ENCODE measurements around the gene RAB7B. TPM values are rescaled to one million over a fixed set of nuclear protein-coding genes. Genes with fewer than 3 reads are reported as not detected.
A peak's percentile ranks its signal among the peaks of the same experiment; 100 is the strongest.

Gene RAB7B
- total and polyA plus RNA-seq, 2 experiments from 2014 or later, result 7.1 to 7.6 TPM

DNA sequence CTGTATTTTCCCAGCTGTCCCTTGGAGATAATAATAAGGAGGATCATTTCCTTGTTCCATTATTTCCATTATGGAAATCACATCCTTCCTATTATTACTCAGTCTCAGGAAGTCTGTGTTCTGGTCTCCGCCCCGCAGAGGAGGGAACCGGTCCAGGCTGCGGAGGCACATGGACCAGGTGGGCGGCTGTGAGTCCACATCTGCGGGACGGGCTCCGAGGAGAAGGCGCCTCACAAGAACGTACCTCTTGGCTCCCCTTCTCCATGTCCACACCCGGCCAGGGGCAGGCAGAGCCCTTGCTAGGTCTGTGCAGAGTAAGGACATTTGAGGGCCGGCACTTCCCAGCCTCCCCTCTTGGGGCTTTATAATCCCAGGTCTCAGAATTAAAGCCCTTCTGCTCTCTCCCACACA, 14.6 kb downstream of the RAB7B start:
- no peaks in the 10 kb centered on the region for H4K20me1 ChIP-seq (ENCODE audit: insufficient read depth)
- TF ChIP-seq EZH2 (IDR thresholded peaks at IDR 0.05; ENCODE audit: insufficient read depth, poor library complexity, severe bottlenecking), result no peak
- TF ChIP-seq EZH2phosphoT487 (IDR thresholded peaks at IDR 0.05; ENCODE audit: insufficient read depth, low read depth), result no peak
- no peaks in the 10 kb centered on the region for H3K79me2 ChIP-seq (ENCODE audit: insufficient read depth)
- 0 out of 2 replicates have a peak, but pooled peaks cover 7% of the 10 kb centered on the region for H3K4me1 ChIP-seq (ENCODE audit: insufficient read depth)
- no peak overlapping the region for H2AFZ ChIP-seq
- H3K4me2 ChIP-seq (ENCODE audit: unreplicated experiment), result no peak overlapping the region
- no peaks in the 10 kb centered on the region for H3K36me3 ChIP-seq (ENCODE audit: low read depth)
- H3K9me3 ChIP-seq (ENCODE audit: low read depth), result no peaks in the 10 kb centered on the region
- 76 to 80% methylated on average over 12 of the region's 12 CpGs for WGBS, 2 experiments (ENCODE audit: low coverage in 1 of 2, low lambda C conversion rate in 2 of 2, missing lambda C conversion rate in 2 of 2)
- no peak overlapping the region for H3K4me3 ChIP-seq
- H3K9ac ChIP-seq, result no peak overlapping the region
- H3F3A ChIP-seq (ENCODE audit: insufficient read depth), result peaks cover 14% of the 10 kb centered on the region
- H3K9me2 ChIP-seq (ENCODE audit: insufficient read depth), result no peaks in the 10 kb centered on the region
- no peaks in the 10 kb centered on the region for H3K27me3 ChIP-seq (replicated peaks; ENCODE audit: insufficient read depth)
- in situ Hi-C loops (cut with MboI), result loop anchor here (5.0 to 10.0 kb wide), 2 partner anchors 114 to 194 kb away; no protein-coding TSS in a partner anchor
- H3K27ac ChIP-seq, result no peak overlapping the region
- no peak for DNase-seq

DNA sequence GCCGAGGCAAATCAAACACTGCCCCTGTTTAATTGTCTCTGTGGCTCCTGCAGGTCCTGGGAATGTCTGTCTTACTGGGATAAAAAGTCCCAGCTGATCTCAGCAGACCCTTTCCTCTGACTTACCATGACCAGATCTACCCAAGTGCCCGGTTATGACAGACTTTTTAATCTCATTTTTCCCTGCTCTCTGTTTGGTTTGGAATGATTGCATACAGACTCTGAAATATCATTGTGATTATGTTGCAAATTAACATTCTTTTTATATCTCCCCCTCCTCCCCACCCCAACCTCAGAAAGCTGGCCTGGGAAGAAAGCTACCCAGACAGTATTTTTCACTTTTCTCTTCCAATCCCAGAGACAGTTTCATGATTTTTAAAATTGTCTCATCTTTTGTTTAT, 16.3 kb downstream of the RAB7B start:
- H2AFZ ChIP-seq, result no peak overlapping the region
- H3K27me3 ChIP-seq (replicated peaks; ENCODE audit: insufficient read depth), result no peaks in the 10 kb centered on the region
- TF ChIP-seq EZH2phosphoT487 (IDR thresholded peaks at IDR 0.05; ENCODE audit: insufficient read depth, low read depth) (no peak), EZH2 (IDR thresholded peaks at IDR 0.05; ENCODE audit: insufficient read depth, poor library complexity, severe bottlenecking) (no peak)
- H3K79me2 ChIP-seq (ENCODE audit: insufficient read depth), result no peaks in the 10 kb centered on the region
- no peak overlapping the region for H3K9ac ChIP-seq
- no peak overlapping the region for H3K4me3 ChIP-seq
- no peaks in the 10 kb centered on the region for H3K9me3 ChIP-seq (ENCODE audit: low read depth)
- no peaks in the 10 kb centered on the region for H3K36me3 ChIP-seq (ENCODE audit: low read depth)
- no peak for DNase-seq
- no peak overlapping the region for H3K4me2 ChIP-seq (ENCODE audit: unreplicated experiment)
- peaks cover 14% of the 10 kb centered on the region for H3F3A ChIP-seq (ENCODE audit: insufficient read depth)
- H3K4me1 ChIP-seq (ENCODE audit: insufficient read depth), result 0 out of 2 replicates have a peak, but pooled peaks cover 7% of the 10 kb centered on the region
- no peaks in the 10 kb centered on the region for H3K9me2 ChIP-seq (ENCODE audit: insufficient read depth)
- H3K27ac ChIP-seq, result no peak overlapping the region
- WGBS, 2 experiments (ENCODE audit: low coverage in 1 of 2, low lambda C conversion rate in 2 of 2, missing lambda C conversion rate in 2 of 2), result 37 to 42% methylated on average over 2 of the region's 2 CpGs
- in situ Hi-C loops (cut with MboI), result loop anchor here (5.0 to 10.0 kb wide), 2 partner anchors 115 to 192 kb away; no protein-coding TSS in a partner anchor
- no peaks in the 10 kb centered on the region for H4K20me1 ChIP-seq (ENCODE audit: insufficient read depth)

DNA sequence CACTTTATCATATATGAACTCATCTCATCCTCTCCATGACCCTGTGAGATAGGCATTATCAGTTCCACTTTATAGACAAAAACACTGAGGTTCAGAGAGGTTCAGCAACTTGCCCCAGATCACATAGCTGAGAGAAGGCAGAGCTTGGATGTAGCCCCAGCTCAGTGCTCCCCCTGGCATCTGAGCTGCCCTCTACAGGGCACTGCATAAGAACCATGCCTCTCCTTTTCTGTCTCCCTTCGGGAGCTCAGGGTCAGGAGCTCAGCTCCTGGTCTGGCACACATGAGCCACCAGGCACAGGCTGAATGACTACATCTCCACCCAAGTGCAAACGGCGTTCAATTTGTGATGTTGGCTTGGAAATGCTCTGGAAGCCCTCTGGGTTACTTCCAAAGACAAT, 16.9 kb downstream of the RAB7B start:
- Histone ChIP-seq H3K9me2 (ENCODE audit: insufficient read depth) (no peaks in the 10 kb centered on the region), H3K4me2 (ENCODE audit: unreplicated experiment) (no peak overlapping the region), H4K20me1 (ENCODE audit: insufficient read depth) (no peaks in the 10 kb centered on the region), H3F3A (ENCODE audit: insufficient read depth) (peaks cover 10% of the 10 kb centered on the region; the same call in 1 of the 2 replicates), H3K27me3 (replicated peaks; ENCODE audit: insufficient read depth) (no peaks in the 10 kb centered on the region), H3K9ac (no peak overlapping the region), H3K36me3 (ENCODE audit: low read depth) (no peaks in the 10 kb centered on the region), H3K4me3 (no peak overlapping the region), H3K9me3 (ENCODE audit: low read depth) (no peaks in the 10 kb centered on the region), H2AFZ (no peak overlapping the region), H3K79me2 (ENCODE audit: insufficient read depth) (no peaks in the 10 kb centered on the region), H3K4me1 (ENCODE audit: insufficient read depth) (0 out of 2 replicates have a peak, but pooled peaks cover 4% of the 10 kb centered on the region), H3K27ac (no peak overlapping the region)
- in situ Hi-C loops (cut with MboI), result loop anchor here (5.0 to 10.0 kb wide), 2 partner anchors 116 to 191 kb away; no protein-coding TSS in a partner anchor
- peak; percentile 24 for DNase-seq
- TF ChIP-seq EZH2phosphoT487 (IDR thresholded peaks at IDR 0.05; ENCODE audit: insufficient read depth, low read depth), result no peak
- no peak for TF ChIP-seq EZH2 (IDR thresholded peaks at IDR 0.05; ENCODE audit: insufficient read depth, poor library complexity, severe bottlenecking)
- WGBS, 2 experiments (ENCODE audit: low coverage in 1 of 2, low lambda C conversion rate in 2 of 2, missing lambda C conversion rate in 2 of 2), result 40 to 41% methylated on average over 3 of the region's 3 CpGs

DNA sequence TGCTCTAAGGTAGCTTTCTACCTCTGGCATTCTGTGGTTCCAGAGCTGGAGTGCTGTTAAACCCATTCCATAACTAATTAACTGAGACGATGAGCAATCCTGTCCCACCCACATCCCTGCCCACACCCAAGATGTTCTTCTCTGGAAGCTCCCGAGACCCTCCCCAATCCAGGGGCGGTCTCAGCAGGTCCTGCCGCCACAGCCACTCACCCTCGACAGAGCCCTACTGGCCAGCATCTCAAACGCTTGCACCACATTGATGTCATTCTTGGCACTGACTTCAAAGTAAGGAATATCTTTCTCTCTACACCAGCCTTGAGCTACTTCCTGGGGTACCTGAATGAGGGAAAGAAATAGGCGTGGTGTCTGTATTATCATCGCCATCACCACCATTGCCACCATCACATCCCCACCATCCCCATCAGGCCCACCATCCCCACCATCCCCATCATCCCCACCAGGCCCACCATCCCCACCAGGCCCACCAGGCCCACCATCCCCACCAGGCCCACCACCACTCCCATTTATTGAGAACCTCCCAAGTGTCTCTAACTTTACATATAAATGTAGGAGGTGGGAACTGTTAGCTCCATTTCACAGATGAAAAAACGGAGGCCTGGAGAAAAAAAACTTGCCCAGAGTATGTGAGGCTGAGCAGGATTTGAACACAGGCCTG, 17.7 kb downstream of the RAB7B start:
- WGBS, 2 experiments (ENCODE audit: low coverage in 1 of 2, low lambda C conversion rate in 2 of 2, missing lambda C conversion rate in 2 of 2), result 61 to 63% methylated on average over 7 to 9 of the region's 9 CpGs
- DNase-seq, result peak; percentile 39
- no peak overlapping the region for H3K4me3 ChIP-seq
- no peaks in the 10 kb centered on the region for H3K9me3 ChIP-seq (ENCODE audit: low read depth)
- peaks cover 7% of the 10 kb centered on the region; the same call in 1 of the 2 replicates for H3F3A ChIP-seq (ENCODE audit: insufficient read depth)
- no peak overlapping the region for H3K27ac ChIP-seq
- H3K79me2 ChIP-seq (ENCODE audit: insufficient read depth), result no peaks in the 10 kb centered on the region
- H3K4me1 ChIP-seq (ENCODE audit: insufficient read depth), result no peaks in the 10 kb centered on the region
- in situ Hi-C loops (cut with MboI), result loop anchor here (5.0 to 10.0 kb wide), 2 partner anchors 117 to 191 kb away; no protein-coding TSS in a partner anchor
- no peak for TF ChIP-seq EZH2 (IDR thresholded peaks at IDR 0.05; ENCODE audit: insufficient read depth, poor library complexity, severe bottlenecking)
- no peak for TF ChIP-seq EZH2phosphoT487 (IDR thresholded peaks at IDR 0.05; ENCODE audit: insufficient read depth, low read depth)
- H3K9me2 ChIP-seq (ENCODE audit: insufficient read depth), result no peaks in the 10 kb centered on the region
- H3K36me3 ChIP-seq (ENCODE audit: low read depth), result no peaks in the 10 kb centered on the region
- no peaks in the 10 kb centered on the region for H3K27me3 ChIP-seq (replicated peaks; ENCODE audit: insufficient read depth)
- H3K9ac ChIP-seq, result no peak overlapping the region; the same call in 1 of the 2 replicates
- H3K4me2 ChIP-seq (ENCODE audit: unreplicated experiment), result no peak overlapping the region
- no peaks in the 10 kb centered on the region for H4K20me1 ChIP-seq (ENCODE audit: insufficient read depth)
- H2AFZ ChIP-seq, result no peak overlapping the region

Measured in GM23248 (cell line).